ENCODE results near the gene BRPF3. TPM values are rescaled to one million over a fixed set of nuclear protein-coding genes. Genes with fewer than 3 reads are reported as not detected.
A peak's percentile ranks its signal among the peaks of the same experiment; 100 is the strongest.

Gene BRPF3
- total RNA-seq, 1 experiment from 2014 or later: 14.3 TPM

DNA sequence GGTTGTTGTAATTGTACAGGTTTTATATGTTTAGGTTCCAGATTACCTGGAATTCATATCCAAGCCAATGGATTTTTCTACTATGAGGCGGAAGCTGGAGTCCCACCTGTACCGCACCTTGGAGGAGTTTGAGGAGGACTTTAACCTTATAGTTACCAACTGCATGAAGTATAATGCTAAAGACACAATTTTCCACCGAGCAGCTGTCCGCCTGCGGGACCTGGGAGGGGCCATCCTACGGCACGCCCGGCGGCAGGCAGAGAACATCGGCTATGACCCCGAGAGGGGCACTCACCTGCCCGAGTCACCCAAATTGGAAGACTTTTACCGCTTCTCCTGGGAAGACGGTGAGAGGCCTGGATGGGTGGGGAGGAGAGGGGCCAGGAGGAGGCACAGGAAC lies 13.6 kb downstream of the BRPF3 start:
- DNase-seq: no peak
- CTCF ChIA-PET: interaction anchor here (0.8 kb wide), 1 partner anchor 252 kb away, joined by 3 read pairs; no protein-coding TSS in a partner anchor
- POLR2A ChIA-PET (ENCODE audit: unreplicated experiment): no interaction called here

DNA sequence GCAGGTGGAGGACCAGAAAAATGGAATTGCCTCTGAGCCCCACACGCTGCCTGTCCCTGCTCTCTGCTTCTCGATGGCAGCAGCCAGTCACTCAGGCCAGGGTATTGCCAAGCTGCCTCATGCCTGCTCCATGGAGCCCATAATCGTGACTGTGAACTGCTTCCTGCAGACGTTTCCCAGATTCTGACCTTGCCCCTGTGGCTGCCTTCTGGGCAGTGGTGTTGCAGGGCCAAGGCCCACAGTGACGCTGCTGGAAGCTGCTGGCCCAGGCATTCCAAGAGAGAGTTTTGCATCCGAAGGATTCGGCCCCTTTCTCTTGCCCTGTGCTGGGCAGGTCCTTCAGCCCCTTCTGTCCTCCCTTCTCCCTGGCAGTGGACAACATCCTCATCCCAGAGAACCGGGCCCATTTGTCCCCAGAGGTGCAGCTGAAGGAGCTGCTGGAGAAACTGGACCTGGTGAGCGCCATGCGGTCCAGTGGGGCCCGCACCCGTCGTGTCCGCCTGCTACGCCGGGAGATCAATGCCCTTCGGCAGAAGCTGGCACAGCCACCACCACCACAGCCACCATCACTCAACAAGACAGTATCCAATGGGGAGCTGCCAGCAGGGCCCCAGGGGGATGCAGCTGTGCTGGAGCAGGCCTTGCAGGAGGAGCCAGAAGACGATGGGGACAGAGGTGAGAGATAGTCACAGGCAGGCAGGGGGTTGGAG lies 14.5 kb downstream of the BRPF3 start:
- Histone ChIP-seq H3K27ac (ENCODE audit: low read length) (no peak overlapping the region), H4K20me1 (ENCODE audit: low read length) (no peaks in the 10 kb centered on the region), H3F3A (ENCODE audit: low read length, unreplicated experiment) (no peaks in the 10 kb centered on the region), H3K4me1 (ENCODE audit: insufficient read depth, low read length) (no peaks in the 10 kb centered on the region), H3K36me3 (ENCODE audit: low read depth, low read length) (peaks cover 65% of the 10 kb centered on the region), H2AFZ (ENCODE audit: low read length) (no peak overlapping the region), H3K9ac (ENCODE audit: low read length) (no peak overlapping the region), H3K9me2 (replicated peaks; ENCODE audit: low read length) (no peaks in the 10 kb centered on the region), H3K27me3 (ENCODE audit: low read length) (no peaks in the 10 kb centered on the region), H3K4me2 (ENCODE audit: low read length) (no peak overlapping the region), H3K79me2 (ENCODE audit: low read length) (no peaks in the 10 kb centered on the region), H3K9me3 (ENCODE audit: low read length) (no peaks in the 10 kb centered on the region), H3K4me3 (ENCODE audit: low read length) (no peak overlapping the region)
- DNase-seq (no peak), ATAC-seq (no peak)
- TF ChIP-seq, protein P1, sequence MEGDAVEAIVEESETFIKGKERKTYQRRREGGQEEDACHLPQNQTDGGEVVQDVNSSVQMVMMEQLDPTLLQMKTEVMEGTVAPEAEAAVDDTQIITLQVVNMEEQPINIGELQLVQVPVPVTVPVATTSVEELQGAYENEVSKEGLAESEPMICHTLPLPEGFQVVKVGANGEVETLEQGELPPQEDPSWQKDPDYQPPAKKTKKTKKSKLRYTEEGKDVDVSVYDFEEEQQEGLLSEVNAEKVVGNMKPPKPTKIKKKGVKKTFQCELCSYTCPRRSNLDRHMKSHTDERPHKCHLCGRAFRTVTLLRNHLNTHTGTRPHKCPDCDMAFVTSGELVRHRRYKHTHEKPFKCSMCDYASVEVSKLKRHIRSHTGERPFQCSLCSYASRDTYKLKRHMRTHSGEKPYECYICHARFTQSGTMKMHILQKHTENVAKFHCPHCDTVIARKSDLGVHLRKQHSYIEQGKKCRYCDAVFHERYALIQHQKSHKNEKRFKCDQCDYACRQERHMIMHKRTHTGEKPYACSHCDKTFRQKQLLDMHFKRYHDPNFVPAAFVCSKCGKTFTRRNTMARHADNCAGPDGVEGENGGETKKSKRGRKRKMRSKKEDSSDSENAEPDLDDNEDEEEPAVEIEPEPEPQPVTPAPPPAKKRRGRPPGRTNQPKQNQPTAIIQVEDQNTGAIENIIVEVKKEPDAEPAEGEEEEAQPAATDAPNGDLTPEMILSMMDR (conservative IDR thresholded peaks at IDR 0.05; ENCODE audit: low read depth, low read length): no peak
- TF ChIP-seq EZH2 (IDR thresholded peaks at IDR 0.05; ENCODE audit: low read length, unreplicated experiment): no peak
- no TSS peak for BruUV-seq (replicated peaks)
- ChIA-PET CTCF (no interaction called here), POLR2A (ENCODE audit: unreplicated experiment) (no interaction called here)
- intact Hi-C loops (cut with micrococcal nuclease): no loop called here

More for the DNA sequence above, 13.6 kb downstream of the BRPF3 start:
- Histone ChIP-seq H3K27me3 (ENCODE audit: low read length) (no peaks in the 10 kb centered on the region), H3K9me2 (replicated peaks; ENCODE audit: low read length) (no peaks in the 10 kb centered on the region), H3K4me1 (ENCODE audit: insufficient read depth, low read length) (no peaks in the 10 kb centered on the region), H2AFZ (ENCODE audit: low read length) (no peak overlapping the region), H3K4me3 (ENCODE audit: low read length) (no peak overlapping the region), H3K9ac (ENCODE audit: low read length) (no peak overlapping the region), H3K36me3 (ENCODE audit: low read depth, low read length) (peaks cover 61% of the 10 kb centered on the region), H3K4me2 (ENCODE audit: low read length) (no peak overlapping the region), H3K9me3 (ENCODE audit: low read length) (no peaks in the 10 kb centered on the region), H3K79me2 (ENCODE audit: low read length) (no peaks in the 10 kb centered on the region), H3K27ac (ENCODE audit: low read length) (no peak overlapping the region), H4K20me1 (ENCODE audit: low read length) (no peaks in the 10 kb centered on the region), H3F3A (ENCODE audit: low read length, unreplicated experiment) (no peaks in the 10 kb centered on the region)
- TF ChIP-seq, protein P1 (conservative IDR thresholded peaks at IDR 0.05; ENCODE audit: low read depth, low read length): no peak
- TF ChIP-seq EZH2phosphoT487 (IDR thresholded peaks at IDR 0.05; ENCODE audit: borderline replicate concordance, low read length) (no peak), EZH2 (IDR thresholded peaks at IDR 0.05; ENCODE audit: low read length, unreplicated experiment) (no peak)
- intact Hi-C loops (cut with micrococcal nuclease): no loop called here
- no TSS peak for BruUV-seq (replicated peaks)
- ATAC-seq: no peak

DNA sequence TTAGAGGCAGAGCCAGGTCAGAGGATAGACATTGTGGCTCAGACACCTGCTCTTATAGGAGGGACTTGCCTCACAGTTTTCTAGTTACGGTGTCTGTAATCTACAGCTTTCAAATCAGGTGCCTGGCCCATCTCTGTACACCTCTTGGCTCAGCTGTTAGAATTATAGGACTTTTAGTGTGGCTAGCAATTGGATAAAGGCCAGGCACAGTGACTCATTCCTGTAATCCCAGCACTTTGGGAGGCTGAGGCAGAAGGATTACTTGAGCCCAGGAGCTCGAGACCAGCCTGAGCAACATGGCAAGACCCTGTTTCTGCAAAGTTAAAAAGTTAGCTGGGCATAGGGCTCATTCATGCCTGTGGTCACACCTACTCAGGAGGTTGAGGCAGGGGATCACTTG lies 20.0 kb downstream of the BRPF3 start:
- H3K36me3 ChIP-seq (ENCODE audit: low read depth, low read length): peaks cover 40% of the 10 kb centered on the region
- DNase-seq: peak; percentile 48
- POLR2A ChIA-PET (ENCODE audit: unreplicated experiment): no interaction called here

More for the DNA sequence above, 20.0 kb downstream of the BRPF3 start:
- intact Hi-C loops (cut with micrococcal nuclease): no loop called here
- no peaks in the 10 kb centered on the region for H4K20me1 ChIP-seq (ENCODE audit: low read length)
- no peak overlapping the region for H3K27ac ChIP-seq (ENCODE audit: low read length)
- no peaks in the 10 kb centered on the region for H3K27me3 ChIP-seq (ENCODE audit: low read length)
- no peak overlapping the region for H3K4me2 ChIP-seq (ENCODE audit: low read length)
- no peaks in the 10 kb centered on the region for H3K9me3 ChIP-seq (ENCODE audit: low read length)
- no peaks in the 10 kb centered on the region for H3F3A ChIP-seq (ENCODE audit: low read length, unreplicated experiment)
- H3K9me2 ChIP-seq (replicated peaks; ENCODE audit: low read length): no peaks in the 10 kb centered on the region
- BruUV-seq (replicated peaks): no TSS peak
- CTCF ChIA-PET: no interaction called here
- no peak overlapping the region for H3K9ac ChIP-seq (ENCODE audit: low read length)
- no peaks in the 10 kb centered on the region for H3K79me2 ChIP-seq (ENCODE audit: low read length)
- no peaks in the 10 kb centered on the region for H3K4me1 ChIP-seq (ENCODE audit: insufficient read depth, low read length)
- no peak overlapping the region for H2AFZ ChIP-seq (ENCODE audit: low read length)
- no peak overlapping the region for H3K4me3 ChIP-seq (ENCODE audit: low read length)
- TF ChIP-seq EZH2 (IDR thresholded peaks at IDR 0.05; ENCODE audit: low read length, unreplicated experiment) (no peak), EZH2phosphoT487 (IDR thresholded peaks at IDR 0.05; ENCODE audit: borderline replicate concordance, low read length) (no peak)
- 0 out of 2 replicates have a peak, but pooled peaks have one; percentile 45 for ATAC-seq
